Psoas muscle (tissue), 8 donors: ENCODE measurements around the gene ATP6V0E2. TPM values are rescaled to one million over a fixed set of nuclear protein-coding genes. Genes with fewer than 3 reads are reported as not detected.

Experiments used
- ATAC-seq, 4 donors: fragments of 200-7000 bp; cut with Tn5 transposase; one replicate each; pipeline ENCODE4 v1.9.1; 2020; ENCODE audit warnings: moderate library complexity in 3 of 4, mild to moderate bottlenecking in 2 of 4
- DNase-seq, 2 donors: peaks; one replicate each; pipeline ENCODE4 v3.0.0-alpha.2; 2020
- H3K27ac ChIP-seq: fragments of 200-600 bp; one replicate; pipeline ENCODE4 v1.8.0; 2022
- H3K27me3 ChIP-seq, 3 donors: fragments of 200-600 bp in 1 of 3; one replicate each; pipeline versions ENCODE4 v1.6.1 to v1.8.0; 2013 to 2022; ENCODE audit warnings: low read length in 2 of 3, mild to moderate bottlenecking in 2 of 3, moderate library complexity in 1 of 3; ENCODE audit not compliant: insufficient read depth in 3 of 3
- H3K36me3 ChIP-seq, 2 donors: fragments of 200-600 bp in 1 of 2; one replicate each; pipeline versions ENCODE4 v1.6.1 to v1.8.0; 2013 to 2022; ENCODE audit warnings: low read depth in 1 of 2, mild to moderate bottlenecking in 1 of 2, moderate library complexity in 1 of 2; ENCODE audit not compliant: insufficient read depth in 1 of 2
- H3K4me1 ChIP-seq: fragments of 200-600 bp; one replicate; pipeline ENCODE4 v1.8.0; 2022
- H3K4me3 ChIP-seq: fragments of 200-600 bp; one replicate; pipeline ENCODE4 v1.8.0; 2022; ENCODE audit warnings: mild to moderate bottlenecking
- H3K9me3 ChIP-seq: fragments of 200-600 bp; one replicate; pipeline ENCODE4 v1.8.0; 2022
- WGBS, 3 donors: extraction: QIAGEN DNeasy Blood & Tissue Kit; methylation state at CpG; one replicate each; pipeline versions ENCODE4 v1.1.6 to v1.1.7; 2013; 5-methylcytosine and 5-hydroxymethylcytosine counted together
- intact Hi-C, 2 donors: fragments of 100-400 bp; cut with DNase I; formaldehyde crosslinking; loops; one replicate each; pipeline versions ENCODE4 v1.11.0 to v1.14.2; 2022
- polyA plus RNA-seq, 3 donors: library from polyadenylated mRNA; stranded (reverse); fragments of 200-250 nt; gene quantifications; one replicate each; pipeline ENCODE4 v1.2.3, GENCODE V29; 2013
- total RNA-seq, 4 donors: library from RNA; stranded (reverse); fragmentation: NEBNext Ultra II Directional in 2 of 4; extraction: Animal tissue kit (Norgen Biotek cat#: 25700) in 2 of 4; gene quantifications; one replicate each; pipeline versions ENCODE4 v1.2.1 to v1.2.4, GENCODE V29; 2021 to 2023
- TF ChIP-seq, protein P1 (sequence below): fragments of 200-600 bp; IDR thresholded peaks from one replicate; pipeline ENCODE4 v1.8.0; 2022; ENCODE audit warnings: antibody characterized with exemption
- donor health status: healthy with polysubstance abuse.
- donor health status: DM: no; HTN: no; CAD: no; lungs with moderate emphysema.
- donor health status: Bipolar disorder and iron deficiency.
- donor health status: healthy.
- donor health status: DM: yes; HTN: yes; CAD: no.
- donor health status: DM: no; HTN: no; CAD: no.
- donor health status: DM: no; HTN: no; CAD: no.
- donor health status: DM: yes; HTN: yes; CAD: no.

The ATP6V0E2 gene
- total and polyA plus RNA-seq, 7 donors, result 3.7 to 12.8 (median 11.3) TPM

DNA sequence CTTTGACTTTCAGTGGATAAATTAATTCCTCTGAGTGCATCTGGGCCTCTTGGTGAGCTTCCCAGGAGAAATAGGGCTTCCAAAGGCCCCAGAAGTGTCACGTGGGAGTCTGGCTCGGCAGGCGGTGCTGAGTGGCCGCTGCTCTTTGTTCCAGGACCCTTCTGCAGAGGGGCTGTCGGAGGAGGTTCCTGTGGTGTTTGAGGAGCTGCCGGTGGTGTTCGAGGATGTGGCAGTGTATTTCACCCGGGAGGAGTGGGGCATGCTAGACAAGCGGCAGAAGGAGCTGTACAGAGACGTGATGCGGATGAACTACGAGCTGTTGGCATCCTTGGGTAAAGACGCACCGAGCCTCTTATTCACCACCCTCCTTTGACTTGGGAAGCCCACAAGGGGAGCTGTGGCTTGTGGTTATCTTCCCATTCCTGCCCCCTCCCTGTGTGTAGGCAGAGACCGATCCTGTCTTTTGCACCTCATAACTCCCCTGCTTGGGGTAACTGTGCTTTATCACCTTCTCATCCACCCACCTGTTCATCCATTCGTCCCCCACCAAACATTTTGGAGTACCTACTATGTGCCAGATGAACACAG is 23.7 kb upstream of the ATP6V0E2 start:
- Histone ChIP-seq H3K27ac (no peak overlapping the region), H3K27me3 (no peaks in the 10 kb centered on the region), H3K9me3 (no peaks in the 10 kb centered on the region), H3K36me3 (peaks cover 0 to 63% of the 10 kb centered on the region in 2 donors), H3K4me3 (no peak overlapping the region), H3K4me1 (peaks cover 10% of the 10 kb centered on the region)
- TF ChIP-seq, protein P1, sequence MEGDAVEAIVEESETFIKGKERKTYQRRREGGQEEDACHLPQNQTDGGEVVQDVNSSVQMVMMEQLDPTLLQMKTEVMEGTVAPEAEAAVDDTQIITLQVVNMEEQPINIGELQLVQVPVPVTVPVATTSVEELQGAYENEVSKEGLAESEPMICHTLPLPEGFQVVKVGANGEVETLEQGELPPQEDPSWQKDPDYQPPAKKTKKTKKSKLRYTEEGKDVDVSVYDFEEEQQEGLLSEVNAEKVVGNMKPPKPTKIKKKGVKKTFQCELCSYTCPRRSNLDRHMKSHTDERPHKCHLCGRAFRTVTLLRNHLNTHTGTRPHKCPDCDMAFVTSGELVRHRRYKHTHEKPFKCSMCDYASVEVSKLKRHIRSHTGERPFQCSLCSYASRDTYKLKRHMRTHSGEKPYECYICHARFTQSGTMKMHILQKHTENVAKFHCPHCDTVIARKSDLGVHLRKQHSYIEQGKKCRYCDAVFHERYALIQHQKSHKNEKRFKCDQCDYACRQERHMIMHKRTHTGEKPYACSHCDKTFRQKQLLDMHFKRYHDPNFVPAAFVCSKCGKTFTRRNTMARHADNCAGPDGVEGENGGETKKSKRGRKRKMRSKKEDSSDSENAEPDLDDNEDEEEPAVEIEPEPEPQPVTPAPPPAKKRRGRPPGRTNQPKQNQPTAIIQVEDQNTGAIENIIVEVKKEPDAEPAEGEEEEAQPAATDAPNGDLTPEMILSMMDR, result no peak
- ATAC-seq (no peak), DNase-seq (no peak)
- WGBS, 3 donors, result 86 to 92% (median 88%) methylated on average over 16 of the region's 16 CpGs
- intact Hi-C loops, result no loop called here

DNA sequence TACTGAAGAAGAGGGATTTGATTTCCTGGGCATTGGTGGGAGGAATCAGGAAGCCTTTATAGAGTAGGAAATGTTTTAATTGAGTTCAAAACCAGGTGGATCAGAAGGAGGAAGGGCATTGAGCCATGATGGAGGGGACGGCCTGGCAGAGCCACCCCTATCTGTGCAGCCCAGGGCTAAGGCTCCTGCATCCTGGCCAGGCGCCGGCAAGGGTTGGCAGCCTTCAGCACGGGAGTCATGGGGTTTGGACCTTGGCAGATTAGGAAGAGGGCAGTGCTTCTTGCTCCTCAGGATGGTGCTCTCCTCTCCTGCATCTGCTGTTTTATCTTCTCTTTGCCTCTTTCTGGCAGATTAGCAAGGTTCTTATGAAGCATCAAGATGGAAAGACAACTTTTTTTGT is 23.1 kb upstream of the ATP6V0E2 start:
- Histone ChIP-seq H3K27me3 (no peaks in the 10 kb centered on the region), H3K9me3 (no peaks in the 10 kb centered on the region), H3K36me3 (peaks cover 0 to 57% of the 10 kb centered on the region in 2 donors), H3K27ac (no peak overlapping the region), H3K4me3 (no peak overlapping the region), H3K4me1 (peaks cover 15% of the 10 kb centered on the region)
- ATAC-seq, result no peak
- 43 to 64% (median 53%) methylated on average over 4 of the region's 4 CpGs for WGBS, 3 donors
- no peak for DNase-seq
- TF ChIP-seq, protein P1, result no peak
- intact Hi-C loops, result no loop called here

DNA sequence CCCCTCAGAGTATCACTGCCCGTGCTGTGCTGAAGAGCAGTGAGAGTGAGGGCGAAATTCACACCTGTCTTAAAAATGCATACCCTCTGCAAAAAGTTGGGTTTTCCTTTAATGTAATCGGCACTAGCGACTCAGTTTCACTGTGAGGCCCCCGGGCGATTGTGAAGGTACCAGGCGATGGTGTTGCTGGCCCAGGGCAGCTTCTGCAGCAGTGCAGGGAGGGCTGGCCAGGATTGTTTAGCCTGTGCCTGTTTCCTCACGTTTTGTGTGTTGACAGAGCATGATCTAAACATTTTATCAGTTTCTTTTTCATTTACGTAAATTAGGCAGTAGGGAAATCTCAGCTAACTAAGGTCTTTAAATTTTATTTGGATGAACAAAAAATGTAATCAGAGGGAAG is 22.3 kb upstream of the ATP6V0E2 start:
- ATAC-seq (no peak), DNase-seq (no peak)
- Histone ChIP-seq H3K27me3 (no peaks in the 10 kb centered on the region), H3K9me3 (no peaks in the 10 kb centered on the region), H3K4me1 (peaks cover 15% of the 10 kb centered on the region), H3K4me3 (no peak overlapping the region), H3K27ac (no peak overlapping the region), H3K36me3 (peaks cover 0 to 49% of the 10 kb centered on the region in 2 donors)
- intact Hi-C loops, result no loop called here
- 89 to 93% (median 93%) methylated on average over 9 of the region's 9 CpGs for WGBS, 3 donors
- TF ChIP-seq, protein P1, result no peak

DNA sequence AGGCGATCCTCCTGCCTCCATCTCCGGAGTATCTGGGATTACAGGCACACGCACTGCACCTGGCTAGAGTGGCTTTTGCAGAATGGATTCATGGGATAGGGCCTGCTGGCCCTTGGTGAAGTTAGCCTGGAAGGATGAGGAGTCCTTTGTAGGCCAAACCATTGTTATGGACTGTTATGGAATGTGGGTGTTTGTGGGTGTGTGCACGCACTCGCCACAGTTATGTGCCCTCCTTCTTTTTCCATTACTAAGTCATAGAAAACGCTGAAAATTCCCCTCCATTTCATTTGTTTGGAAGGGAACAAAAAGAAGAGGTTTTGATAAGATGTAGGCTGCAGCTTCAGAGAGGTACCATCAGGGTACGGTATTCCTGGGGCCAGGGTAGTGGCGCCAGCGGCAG is 20.6 kb upstream of the ATP6V0E2 start:
- H3K27ac ChIP-seq, result no peak overlapping the region
- peaks cover 0 to 47% of the 10 kb centered on the region in 2 donors for H3K36me3 ChIP-seq
- DNase-seq (no peak), ATAC-seq (no peak)
- no peaks in the 10 kb centered on the region for H3K27me3 ChIP-seq
- H3K4me3 ChIP-seq, result no peak overlapping the region
- 95 to 96% (median 95%) methylated on average over 9 of the region's 9 CpGs for WGBS, 3 donors
- TF ChIP-seq, protein P1, result no peak
- no peaks in the 10 kb centered on the region for H3K9me3 ChIP-seq
- H3K4me1 ChIP-seq, result peaks cover 15% of the 10 kb centered on the region
- intact Hi-C loops, result no loop called here
